KMS-11 (cell line): ENCODE measurements around the gene STIM1.

ENCODE experiments used
- H2AFZ ChIP-seq: fragments of 200-600 bp; sonication (generic); 2 replicates; pipeline ENCODE4 v1.6.1; 2016; ENCODE audit warnings: antibody characterized with exemption, mixed run types, low read depth
- H3K27ac ChIP-seq: fragments of 200-600 bp; sonication (generic); 2 replicates; pipeline ENCODE4 v1.6.1; 2016; ENCODE audit warnings: mild to moderate bottlenecking, mixed run types
- H3K27me3 ChIP-seq: fragments of 200-600 bp; sonication (generic); 2 replicates; pipeline ENCODE4 v1.6.1; 2017; ENCODE audit warnings: mild to moderate bottlenecking, low read depth, mixed run types, moderate library complexity; ENCODE audit not compliant: insufficient read depth
- H3K36me3 ChIP-seq: fragments of 200-600 bp; sonication (generic); 2 replicates; pipeline ENCODE4 v1.6.1; 2017; ENCODE audit warnings: mild to moderate bottlenecking, mixed run types; ENCODE audit not compliant: insufficient read depth
- H3K4me1 ChIP-seq: fragments of 200-600 bp; sonication (generic); 2 replicates; pipeline ENCODE4 v1.6.1; 2016; ENCODE audit warnings: mild to moderate bottlenecking, low read depth, mixed run types; ENCODE audit not compliant: poor library complexity, severe bottlenecking
- H3K4me2 ChIP-seq: fragments of 200-600 bp; sonication (generic); 2 replicates; pipeline ENCODE4 v1.7.0; 2016; ENCODE audit warnings: mild to moderate bottlenecking, mixed run types
- H3K4me3 ChIP-seq: fragments of 200-600 bp; sonication (generic); IDR thresholded peaks from 2 replicates; pipeline ENCODE4 v1.6.1; 2017; ENCODE audit warnings: low read depth, low read length, mixed read lengths; ENCODE audit not compliant: insufficient read depth
- H3K79me2 ChIP-seq: fragments of 200-600 bp; sonication (generic); 2 replicates; pipeline ENCODE4 v1.6.1; 2016; ENCODE audit warnings: low read depth, mixed run types; ENCODE audit not compliant: insufficient read depth
- H3K9ac ChIP-seq: fragments of 200-600 bp; sonication (generic); 2 replicates; pipeline ENCODE4 v1.6.1; 2016; ENCODE audit warnings: mild to moderate bottlenecking, mixed run types
- H4K20me1 ChIP-seq: fragments of 200-600 bp; sonication (generic); 2 replicates; pipeline ENCODE4 v1.6.1; 2016; ENCODE audit warnings: mild to moderate bottlenecking, mixed run types; ENCODE audit not compliant: insufficient read depth
- CTCF ChIP-seq: fragments of 200-600 bp; sonication (generic); conservative IDR thresholded peaks from 2 replicates; pipeline ENCODE4 v1.6.1; 2017; ENCODE audit warnings: low read depth, mild to moderate bottlenecking, antibody characterized with exemption, low read length, moderate library complexity, mixed read lengths

The STIM1 gene

DNA sequence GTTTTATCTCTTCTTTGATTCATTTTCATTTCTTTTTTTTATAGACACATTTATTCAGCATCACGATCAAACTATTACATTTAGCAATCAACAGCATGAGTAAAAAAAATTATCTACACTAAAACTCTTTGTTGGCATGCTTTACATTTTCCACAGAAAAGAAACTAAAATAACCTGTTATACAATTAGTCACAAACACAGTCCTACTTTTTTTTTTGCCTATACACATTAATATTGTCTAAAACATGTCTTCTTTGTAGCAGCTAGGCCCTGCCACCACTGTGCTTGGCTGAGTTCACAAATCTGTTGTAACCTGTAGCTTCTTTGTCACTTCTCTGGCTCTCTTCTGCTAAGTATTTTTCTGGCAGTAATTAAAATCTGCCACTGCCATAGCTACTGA is 117.0 kb downstream of the STIM1 start:
- no peaks in the 10 kb centered on the region for H4K20me1 ChIP-seq
- no peak overlapping the region for H2AFZ ChIP-seq
- H3K27me3 ChIP-seq, result no peaks in the 10 kb centered on the region
- TF ChIP-seq CTCF, result no peak
- no peak overlapping the region for H3K4me2 ChIP-seq
- H3K9ac ChIP-seq, result no peak overlapping the region
- H3K79me2 ChIP-seq, result no peaks in the 10 kb centered on the region
- no peak overlapping the region for H3K4me3 ChIP-seq
- H3K4me1 ChIP-seq, result peaks cover 45% of the 10 kb centered on the region
- H3K27ac ChIP-seq, result no peak overlapping the region
- no peaks in the 10 kb centered on the region; the same call in 1 of the 2 replicates for H3K36me3 ChIP-seq

DNA sequence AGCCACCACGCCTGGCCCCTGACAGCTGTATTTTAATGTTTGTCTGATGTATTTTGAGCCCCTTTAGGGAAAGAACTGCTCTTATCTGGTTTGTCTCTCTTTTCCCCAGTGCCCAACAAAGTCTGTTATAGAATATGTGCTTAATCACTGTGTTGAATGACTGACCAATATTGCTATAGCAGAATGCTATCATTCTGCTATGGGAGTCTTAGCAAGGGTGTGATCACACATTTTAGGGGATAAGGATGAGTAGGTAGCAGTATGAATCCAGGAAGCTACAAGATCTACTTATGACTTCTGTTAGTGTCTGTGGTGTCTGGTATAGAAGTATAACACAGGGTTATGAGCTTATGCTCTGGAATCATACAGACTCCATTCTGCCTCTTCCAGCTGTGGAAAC is 121.6 kb downstream of the STIM1 start:
- H4K20me1 ChIP-seq, result no peaks in the 10 kb centered on the region
- no peak overlapping the region for H3K27ac ChIP-seq
- H3K4me2 ChIP-seq, result no peak overlapping the region
- no peak for TF ChIP-seq CTCF
- H3K4me3 ChIP-seq, result no peak overlapping the region
- no peaks in the 10 kb centered on the region for H3K79me2 ChIP-seq
- no peak overlapping the region for H2AFZ ChIP-seq
- H3K4me1 ChIP-seq, result peaks cover 3% of the 10 kb centered on the region
- H3K36me3 ChIP-seq, result no peaks in the 10 kb centered on the region; the same call in 1 of the 2 replicates
- no peak overlapping the region for H3K9ac ChIP-seq
- H3K27me3 ChIP-seq, result no peaks in the 10 kb centered on the region

- H3K4me2 ChIP-seq, result no peak overlapping the region
- no peak overlapping the region for H2AFZ ChIP-seq
- no peaks in the 10 kb centered on the region for H3K4me1 ChIP-seq
- no peak overlapping the region for H3K27ac ChIP-seq
- H3K36me3 ChIP-seq, result no peaks in the 10 kb centered on the region
- no peaks in the 10 kb centered on the region for H3K27me3 ChIP-seq
- no peaks in the 10 kb centered on the region for H4K20me1 ChIP-seq
- no peak overlapping the region for H3K4me3 ChIP-seq
- H3K79me2 ChIP-seq, result no peaks in the 10 kb centered on the region
- no peak overlapping the region for H3K9ac ChIP-seq
- no peak for TF ChIP-seq CTCF
Measured at GRCh38 chr11:3981084-3981633, 125.7 kb downstream of the STIM1 start.

GRCh38 chr11:3982431-3982830 is 127.0 kb downstream of the STIM1 start:
- H3K4me2 ChIP-seq, result no peak overlapping the region
- H2AFZ ChIP-seq, result no peak overlapping the region
- H3K4me1 ChIP-seq, result no peaks in the 10 kb centered on the region
- H3K36me3 ChIP-seq, result no peaks in the 10 kb centered on the region
- no peaks in the 10 kb centered on the region for H3K27me3 ChIP-seq
- no peaks in the 10 kb centered on the region for H3K79me2 ChIP-seq
- no peaks in the 10 kb centered on the region for H4K20me1 ChIP-seq
- TF ChIP-seq CTCF, result no peak
- H3K4me3 ChIP-seq, result no peak overlapping the region
- no peak overlapping the region for H3K9ac ChIP-seq
- no peak overlapping the region for H3K27ac ChIP-seq
